Activated CD4-positive, alpha-beta T cell treated with anti-CD3 and anti-CD28 coated beads, Interleukin-2, amount 10 ng/mL, durations not matched to agents 24 days and 14 days (primary cell): ENCODE measurements around the gene DMBT1. TPM values are rescaled to one million over a fixed set of nuclear protein-coding genes. Genes with fewer than 3 reads are reported as not detected.

Source experiments
- DNase-seq: peaks from one replicate; pipeline ENCODE4 v3.0.0; 2022
- H3K27ac Mint-ChIP-seq: one replicate; pipeline ENCODE4 v1.8.0; 2022; ENCODE audit warnings: mild to moderate bottlenecking, mixed read lengths
- H3K27me3 Mint-ChIP-seq: one replicate; pipeline ENCODE4 v1.8.0; 2022; ENCODE audit warnings: mixed read lengths
- H3K36me3 Mint-ChIP-seq: one replicate; pipeline ENCODE4 v1.8.0; 2022; ENCODE audit warnings: low read depth, mild to moderate bottlenecking, mixed read lengths
- H3K4me1 Mint-ChIP-seq: one replicate; pipeline ENCODE4 v1.8.0; 2021; ENCODE audit warnings: mixed read lengths
- H3K4me3 Mint-ChIP-seq: one replicate; pipeline ENCODE4 v1.8.0; 2022; ENCODE audit warnings: mild to moderate bottlenecking, moderate library complexity, mixed read lengths
- H3K9me3 Mint-ChIP-seq: one replicate; pipeline ENCODE4 v1.8.0; 2021; ENCODE audit warnings: mixed read lengths
- intact Hi-C: fragments of 100-400 bp; cut with micrococcal nuclease; formaldehyde crosslinking; loops from one replicate; pipeline ENCODE4 v1.15.1; 2023
- total RNA-seq: library from RNA; stranded (reverse); gene quantifications from 2 replicates; pipeline ENCODE4 v1.2.3, GENCODE V29; 2022

The DMBT1 gene
- total RNA-seq, 1 donor from 2014 or later, result not detected

DNA sequence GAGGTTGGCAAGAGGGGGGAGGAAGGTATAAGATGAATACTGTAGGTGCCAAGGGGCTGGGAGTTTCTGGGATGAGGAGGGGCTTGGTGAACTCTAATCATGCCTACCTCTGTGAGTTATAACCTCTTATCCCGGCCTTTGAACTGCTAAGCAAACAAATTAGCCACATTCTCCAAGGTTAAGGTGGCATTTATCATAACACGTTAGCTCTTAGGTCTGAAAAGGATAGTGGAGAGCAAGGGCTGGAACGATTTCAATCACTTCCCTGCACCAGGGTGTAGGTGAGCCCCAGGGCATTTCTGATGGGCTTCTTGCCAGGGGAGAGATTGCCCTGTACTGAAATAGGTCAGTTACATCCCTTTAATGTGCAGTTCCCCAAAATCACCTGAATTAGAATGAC, 28.6 kb upstream of the DMBT1 start:
- H3K9me3 Mint-ChIP-seq, result peaks cover 5% of the 10 kb centered on the region
- no peak overlapping the region for H3K27ac Mint-ChIP-seq
- no peaks in the 10 kb centered on the region for H3K36me3 Mint-ChIP-seq
- H3K4me1 Mint-ChIP-seq, result no peaks in the 10 kb centered on the region
- no peak overlapping the region for H3K4me3 Mint-ChIP-seq
- DNase-seq, result no peak
- H3K27me3 Mint-ChIP-seq, result peaks cover 21% of the 10 kb centered on the region
- intact Hi-C loops, result no loop called here

GRCh38 chr10:122532601-122533296, 27.8 kb upstream of the DMBT1 start:
- intact Hi-C loops, result no loop called here
- no peak overlapping the region for H3K4me3 Mint-ChIP-seq

DNA sequence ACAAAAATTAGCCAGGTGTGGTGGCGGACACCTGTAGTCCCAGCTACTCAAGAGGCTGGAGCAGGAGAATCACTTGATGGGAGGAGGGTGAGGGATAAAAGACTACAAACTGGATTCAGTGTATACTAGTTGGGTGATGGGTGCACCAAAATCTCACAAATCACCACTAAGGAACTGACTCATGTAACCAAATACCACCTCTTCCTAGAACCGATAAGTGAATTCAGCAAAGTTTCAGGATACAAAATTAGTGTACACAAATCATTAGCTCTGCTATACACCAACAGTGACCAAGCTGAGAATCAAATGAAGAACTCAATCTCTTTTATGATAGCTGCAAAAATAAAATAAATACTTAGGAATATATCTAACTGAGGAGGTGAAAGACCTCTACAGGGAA, 23.0 kb upstream of the DMBT1 start:
- Mint-ChIP-seq H3K36me3 (no peaks in the 10 kb centered on the region), H3K4me1 (peaks cover 2% of the 10 kb centered on the region), H3K27ac (no peak overlapping the region), H3K27me3 (peaks cover 26% of the 10 kb centered on the region), H3K9me3 (peaks cover 5% of the 10 kb centered on the region), H3K4me3 (no peak overlapping the region)
- DNase-seq, result no peak
- intact Hi-C loops, result no loop called here

More at GRCh38 chr10:122532601-122533296, 27.8 kb upstream of the DMBT1 start:
- H3K27me3 Mint-ChIP-seq, result peaks cover 21% of the 10 kb centered on the region
- no peak for DNase-seq
- no peaks in the 10 kb centered on the region for H3K4me1 Mint-ChIP-seq
- no peak overlapping the region for H3K27ac Mint-ChIP-seq
- H3K9me3 Mint-ChIP-seq, result peaks cover 5% of the 10 kb centered on the region
- no peaks in the 10 kb centered on the region for H3K36me3 Mint-ChIP-seq

- no peaks in the 10 kb centered on the region for H3K36me3 Mint-ChIP-seq
- peaks cover 2% of the 10 kb centered on the region for H3K9me3 Mint-ChIP-seq
- intact Hi-C loops, result no loop called here
- peaks cover 2% of the 10 kb centered on the region for H3K4me1 Mint-ChIP-seq
- H3K27me3 Mint-ChIP-seq, result peaks cover 25% of the 10 kb centered on the region
- H3K27ac Mint-ChIP-seq, result no peak overlapping the region
- no peak overlapping the region for H3K4me3 Mint-ChIP-seq
- no peak for DNase-seq
Observed at GRCh38 chr10:122541541-122542002, 19.0 kb upstream of the DMBT1 start.

DNA sequence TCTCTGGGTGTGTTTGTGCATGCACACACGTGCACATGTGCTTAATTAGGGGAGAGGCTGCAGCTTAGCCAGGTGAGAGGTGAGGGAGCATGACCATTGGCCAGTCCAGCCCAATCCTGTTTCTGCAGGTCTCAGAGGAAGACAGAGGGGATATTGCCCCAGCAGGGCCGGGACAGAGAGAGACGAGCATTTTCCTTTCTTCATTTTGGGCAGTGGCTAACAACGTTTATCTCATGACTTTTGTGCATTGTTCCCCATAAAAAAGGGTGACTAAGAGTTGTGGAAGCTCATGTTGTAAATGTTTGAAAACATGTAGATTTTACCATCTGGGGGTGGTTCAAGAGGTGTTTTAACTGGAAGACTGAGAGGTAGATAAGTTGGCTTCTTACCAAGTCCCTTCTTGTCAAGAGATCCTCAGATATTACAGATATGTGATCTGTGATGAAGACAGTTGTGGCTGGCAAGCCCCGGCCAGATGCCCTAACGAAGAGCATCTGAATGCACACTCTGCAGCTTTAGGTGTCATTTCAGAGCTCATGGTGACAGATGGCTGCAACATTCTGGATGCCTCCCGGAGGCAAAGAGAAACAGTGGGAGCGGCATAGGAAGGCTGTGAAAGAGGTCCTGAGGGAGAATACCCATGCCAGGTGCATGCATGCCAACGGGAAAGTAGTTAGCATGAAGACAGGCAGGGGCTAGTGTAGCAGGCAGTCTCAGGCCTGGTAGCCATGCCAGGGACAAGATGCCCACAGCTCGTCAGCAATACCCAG, 16.7 kb upstream of the DMBT1 start:
- Mint-ChIP-seq H3K36me3 (no peaks in the 10 kb centered on the region), H3K27ac (no peak overlapping the region), H3K27me3 (peaks cover 23% of the 10 kb centered on the region), H3K4me1 (peaks cover 2% of the 10 kb centered on the region), H3K4me3 (no peak overlapping the region), H3K9me3 (no peaks in the 10 kb centered on the region)
- no peak for DNase-seq
- intact Hi-C loops, result no loop called here

GRCh38 chr10:122544493-122544892, 16.1 kb upstream of the DMBT1 start:
- H3K4me1 Mint-ChIP-seq, result peaks cover 2% of the 10 kb centered on the region
- no peaks in the 10 kb centered on the region for H3K36me3 Mint-ChIP-seq
- intact Hi-C loops, result no loop called here
- H3K9me3 Mint-ChIP-seq, result no peaks in the 10 kb centered on the region
- DNase-seq, result no peak
- peaks cover 21% of the 10 kb centered on the region for H3K27me3 Mint-ChIP-seq
- H3K27ac Mint-ChIP-seq, result no peak overlapping the region
- H3K4me3 Mint-ChIP-seq, result no peak overlapping the region

DNA sequence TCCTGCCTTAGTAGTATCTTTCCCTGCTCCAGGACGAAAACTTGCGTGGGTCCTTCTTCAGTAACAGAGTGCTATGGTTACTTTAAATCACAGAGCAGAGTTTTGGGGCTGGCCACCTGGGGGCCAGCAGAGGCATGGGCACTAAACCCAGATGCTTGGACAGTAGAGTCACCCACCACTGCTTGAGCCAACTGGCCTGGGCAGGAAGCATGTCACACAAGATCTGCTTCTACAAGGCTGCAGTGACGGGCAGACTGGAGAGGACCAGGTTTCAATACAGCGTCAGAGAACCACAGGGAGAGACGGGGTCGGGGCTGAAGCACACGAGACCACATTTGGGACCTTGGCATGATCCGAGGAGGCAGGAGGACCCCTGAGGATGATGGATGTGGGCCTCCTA, 14.3 kb upstream of the DMBT1 start:
- H3K4me3 Mint-ChIP-seq, result no peak overlapping the region
- intact Hi-C loops, result no loop called here

DNA sequence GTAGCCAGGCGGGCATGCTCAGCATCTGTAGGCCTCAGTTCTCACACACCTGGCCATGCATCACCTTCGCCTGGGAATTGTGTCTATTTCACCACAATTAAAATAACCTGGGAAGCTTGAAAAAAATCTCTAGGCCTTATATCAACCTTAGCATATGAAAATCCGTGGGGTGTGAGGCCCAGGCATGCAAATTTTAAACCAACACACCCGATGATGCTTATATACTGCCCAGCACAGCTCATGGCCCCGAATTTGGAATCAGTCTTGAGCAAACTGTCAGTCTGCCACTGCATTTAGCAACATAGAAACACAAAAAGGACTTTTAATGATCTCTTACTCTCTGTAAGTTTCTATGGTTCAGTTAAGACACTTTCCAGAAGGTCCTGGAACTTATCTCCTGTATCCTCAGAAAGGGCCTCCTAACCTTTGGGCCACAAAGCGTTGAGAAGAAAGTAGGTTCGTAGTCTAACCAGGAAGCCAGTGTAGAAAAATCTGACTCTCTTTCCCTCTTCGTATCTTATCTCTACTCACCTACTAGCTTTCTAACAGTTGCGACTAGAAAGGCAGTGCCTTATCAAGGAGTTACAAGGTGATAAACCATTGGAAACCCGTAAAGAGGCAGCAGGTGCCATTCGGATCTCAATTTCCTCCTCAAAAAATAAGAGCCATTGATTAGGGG, 12.0 kb upstream of the DMBT1 start:
- DNase-seq, result no peak
- Mint-ChIP-seq H3K4me1 (peaks cover 5% of the 10 kb centered on the region), H3K9me3 (no peaks in the 10 kb centered on the region), H3K4me3 (no peak overlapping the region), H3K36me3 (no peaks in the 10 kb centered on the region), H3K27me3 (peaks cover 6% of the 10 kb centered on the region), H3K27ac (no peak overlapping the region)
- intact Hi-C loops, result no loop called here

More for the DNA sequence above, 14.3 kb upstream of the DMBT1 start:
- H3K27ac Mint-ChIP-seq, result no peak overlapping the region
- no peaks in the 10 kb centered on the region for H3K9me3 Mint-ChIP-seq
- no peaks in the 10 kb centered on the region for H3K36me3 Mint-ChIP-seq
- peaks cover 10% of the 10 kb centered on the region for H3K27me3 Mint-ChIP-seq
- peaks cover 2% of the 10 kb centered on the region for H3K4me1 Mint-ChIP-seq
- DNase-seq, result no peak

DNA sequence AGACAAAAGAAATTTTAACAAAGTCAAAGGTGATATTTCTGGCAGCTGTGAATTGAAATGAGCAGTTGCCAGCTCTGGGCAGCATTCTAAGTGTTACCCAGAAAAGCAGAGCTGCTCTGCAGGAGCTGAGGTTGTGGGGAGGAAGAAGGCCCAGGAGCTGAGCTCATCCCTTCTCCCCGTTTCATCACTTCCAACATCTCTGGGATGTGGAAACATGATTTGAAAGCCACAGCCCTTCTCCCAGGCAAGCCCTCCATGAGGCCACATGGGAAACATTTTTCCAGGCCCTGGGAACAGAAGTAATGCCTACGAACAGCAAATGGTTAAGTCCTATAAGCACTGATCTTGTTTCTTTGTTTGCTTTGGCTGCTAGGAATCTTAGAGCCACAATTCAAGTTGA, 10.9 kb upstream of the DMBT1 start:
- intact Hi-C loops, result no loop called here
- no peak overlapping the region for H3K4me3 Mint-ChIP-seq

DNA sequence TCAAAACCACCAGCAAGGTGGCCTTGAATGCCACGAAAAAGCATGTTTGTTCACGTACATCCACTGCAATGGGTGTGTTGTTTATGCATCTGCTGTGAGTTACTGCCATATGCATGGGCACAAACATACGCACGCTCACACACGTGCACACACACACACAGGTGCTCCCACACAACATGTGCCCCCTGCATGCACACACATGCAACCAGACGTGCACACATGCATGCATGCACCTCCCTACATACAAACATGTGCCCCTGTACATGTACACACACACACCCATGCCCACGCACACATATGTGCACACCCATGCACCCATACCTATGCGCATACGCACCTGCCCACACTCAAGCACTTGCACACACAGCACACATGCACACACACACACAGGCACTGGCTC, 10.1 kb upstream of the DMBT1 start:
- H3K4me3 Mint-ChIP-seq, result no peak overlapping the region
- no peak for DNase-seq
- no peaks in the 10 kb centered on the region for H3K9me3 Mint-ChIP-seq
- H3K36me3 Mint-ChIP-seq, result no peaks in the 10 kb centered on the region
- H3K27me3 Mint-ChIP-seq, result no peaks in the 10 kb centered on the region
- H3K27ac Mint-ChIP-seq, result no peak overlapping the region
- intact Hi-C loops, result no loop called here
- H3K4me1 Mint-ChIP-seq, result peaks cover 5% of the 10 kb centered on the region

More for the DNA sequence above, 10.9 kb upstream of the DMBT1 start:
- no peak overlapping the region for H3K27ac Mint-ChIP-seq
- H3K36me3 Mint-ChIP-seq, result no peaks in the 10 kb centered on the region
- no peaks in the 10 kb centered on the region for H3K27me3 Mint-ChIP-seq
- no peaks in the 10 kb centered on the region for H3K9me3 Mint-ChIP-seq
- no peak for DNase-seq
- H3K4me1 Mint-ChIP-seq, result peaks cover 5% of the 10 kb centered on the region

- no peaks in the 10 kb centered on the region for H3K9me3 Mint-ChIP-seq
- no peak overlapping the region for H3K27ac Mint-ChIP-seq
- no peaks in the 10 kb centered on the region for H3K27me3 Mint-ChIP-seq
- no peak for DNase-seq
- intact Hi-C loops, result no loop called here
- H3K4me3 Mint-ChIP-seq, result no peak overlapping the region
- no peaks in the 10 kb centered on the region for H3K36me3 Mint-ChIP-seq
- H3K4me1 Mint-ChIP-seq, result peaks cover 5% of the 10 kb centered on the region
Observed at GRCh38 chr10:122550983-122551382, 9.6 kb upstream of the DMBT1 start.

GRCh38 chr10:122551450-122551849, 9.1 kb upstream of the DMBT1 start:
- DNase-seq, result no peak
- H3K9me3 Mint-ChIP-seq, result no peaks in the 10 kb centered on the region
- no peaks in the 10 kb centered on the region for H3K36me3 Mint-ChIP-seq
- peaks cover 3% of the 10 kb centered on the region for H3K27me3 Mint-ChIP-seq
- peaks cover 5% of the 10 kb centered on the region for H3K4me1 Mint-ChIP-seq
- no peak overlapping the region for H3K27ac Mint-ChIP-seq
- H3K4me3 Mint-ChIP-seq, result no peak overlapping the region
- intact Hi-C loops, result no loop called here

DNA sequence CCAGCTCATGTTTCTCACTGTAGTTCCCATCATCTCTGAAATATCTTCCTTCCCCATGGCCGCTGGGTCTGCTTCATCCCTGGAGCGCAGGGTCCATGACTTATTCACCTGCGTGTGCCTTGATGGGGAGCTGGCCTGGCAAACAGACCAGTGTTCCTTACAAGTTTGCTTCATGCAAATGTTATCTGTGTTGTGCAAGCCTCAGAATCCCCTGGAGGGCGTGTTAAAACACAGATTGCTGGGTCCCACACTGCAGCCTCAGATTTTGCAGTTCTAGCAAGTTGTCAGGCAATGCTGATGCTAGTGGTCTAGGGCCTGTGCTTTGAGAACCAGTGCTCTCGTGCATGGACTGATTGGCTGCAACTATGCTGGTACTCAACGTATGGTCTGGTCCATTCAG, 7.2 kb upstream of the DMBT1 start:
- no peaks in the 10 kb centered on the region for H3K36me3 Mint-ChIP-seq
- H3K9me3 Mint-ChIP-seq, result no peaks in the 10 kb centered on the region
- no peak overlapping the region for H3K4me3 Mint-ChIP-seq
- peaks cover 3% of the 10 kb centered on the region for H3K27me3 Mint-ChIP-seq
- H3K27ac Mint-ChIP-seq, result no peak overlapping the region
- no peak for DNase-seq
- intact Hi-C loops, result no loop called here
- peaks cover 5% of the 10 kb centered on the region for H3K4me1 Mint-ChIP-seq
